Sigmoid colon (tissue), 7 donors: ENCODE data around the gene ZBTB7C. TPM values are rescaled to one million over a fixed set of nuclear protein-coding genes. Genes with fewer than 3 reads are reported as not detected.
A peak's percentile ranks its signal among the peaks of the same experiment; 100 is the strongest.

ENCODE experiments used
- DNase-seq: peaks from one replicate; pipeline ENCODE4 v3.0.0-alpha.2; 2019
- H3K27ac ChIP-seq, 4 donors: fragments of 200-600 bp; sonication (generic); one replicate each; pipeline ENCODE4 v1.5.1; 2016 to 2019; ENCODE audit warnings: mild to moderate bottlenecking in 1 of 4
- H3K27me3 ChIP-seq, 3 donors: fragments of 200-600 bp; sonication (generic); one replicate each; pipeline ENCODE4 v1.5.1; 2019; ENCODE audit warnings: mild to moderate bottlenecking in 1 of 3
- H3K36me3 ChIP-seq, 4 donors: fragments of 200-600 bp; sonication (generic); one replicate each; pipeline ENCODE4 v1.5.1; 2016 to 2019
- H3K4me1 ChIP-seq, 4 donors: fragments of 200-600 bp; sonication (generic); one replicate each; pipeline ENCODE4 v1.5.1; 2017 to 2019
- H3K4me3 ChIP-seq, 4 donors: fragments of 200-600 bp; sonication (generic); one replicate each; pipeline ENCODE4 v1.5.1; 2017 to 2019; ENCODE audit warnings: mild to moderate bottlenecking in 2 of 4, moderate library complexity in 1 of 4
- H3K9me3 ChIP-seq, 4 donors: fragments of 200-600 bp in 3 of 4; sonication (generic) in 3 of 4; one replicate each; pipeline versions ENCODE4 v1.5.1 to v1.6.1; 2013 to 2019
- CTCF ChIP-seq, 4 experiments: fragments of 450-650 bp in 3 of 4; fragments of 200-600 bp in 1 of 4; IDR thresholded peaks; one replicate each; pipeline ENCODE4 v1.5.1; 2016 to 2019; ENCODE audit warnings: antibody characterized with exemption in 4 of 4, mild to moderate bottlenecking in 3 of 4, moderate library complexity in 2 of 4
- EP300 ChIP-seq, 4 donors: sonication (generic); formaldehyde crosslinking; IDR thresholded peaks; one replicate each; pipeline ENCODE4 v1.6.1; 2017; ENCODE audit warnings: antibody characterized with exemption in 4 of 4
- POLR2A ChIP-seq, 2 donors: fragments of 450-650 bp; IDR thresholded peaks; one replicate each; pipeline ENCODE4 v1.6.1; 2016; ENCODE audit warnings: antibody characterized with exemption in 2 of 2, mild to moderate bottlenecking in 2 of 2, moderate library complexity in 2 of 2
- POLR2AphosphoS5 ChIP-seq, 4 donors: sonication (generic); formaldehyde crosslinking; IDR thresholded peaks; one replicate each; pipeline ENCODE4 v1.6.1; 2017; ENCODE audit warnings: antibody characterized with exemption in 4 of 4
- WGBS, 2 donors: extraction: QIAGEN DNeasy Blood & Tissue Kit; methylation state at CpG; one replicate each; pipeline ENCODE4 v1.1.7; 2013; 5-methylcytosine and 5-hydroxymethylcytosine counted together
- intact Hi-C: fragments of 100-400 bp; cut with DNase I; formaldehyde crosslinking; loops from one replicate; pipeline ENCODE4 v1.15.1; 2023
- polyA plus RNA-seq, 3 donors: library from polyadenylated mRNA; stranded (reverse); fragments of 200-250 nt; gene quantifications; one replicate each; pipeline ENCODE4 v1.2.3, GENCODE V29; 2013
- total RNA-seq, 4 donors: library from RNA; depleted of rRNA; stranded (reverse); fragments of >200 nt; gene quantifications; one replicate each; pipeline ENCODE4 v1.1.0, GENCODE V29; 2016
- donor health status: healthy with polysubstance abuse.
- donor health status: Bipolar disorder and iron deficiency.
- donor health status: healthy.

Gene ZBTB7C
- total and polyA plus RNA-seq, 7 donors, result 0.41 to 18.6 (median 1.7) TPM

DNA sequence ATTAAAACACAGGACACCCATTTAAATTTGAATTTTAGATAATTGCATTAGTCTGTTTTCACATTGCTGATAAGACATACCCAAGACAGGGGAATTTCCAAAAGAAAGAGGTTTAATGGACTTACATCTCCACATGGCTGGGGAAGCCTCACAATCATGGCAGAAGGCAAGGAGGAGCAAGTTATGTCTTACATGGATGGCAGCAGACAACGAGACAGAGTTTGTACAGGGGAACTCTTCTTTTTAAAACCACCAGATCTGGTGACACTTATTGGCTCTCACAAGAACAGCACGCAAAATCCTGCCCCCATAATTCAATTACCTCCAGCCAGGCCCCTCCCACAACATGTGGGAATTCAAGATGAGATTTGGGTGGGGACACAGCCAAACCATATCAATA lies 398.9 kb downstream of the ZBTB7C start:
- Histone ChIP-seq H3K27ac (no peak overlapping the region), H3K4me1 (peaks cover 0 to 15% (median 6%) of the 10 kb centered on the region in 4 donors), H3K9me3 (no peaks in the 10 kb centered on the region), H3K4me3 (no peak overlapping the region), H3K27me3 (no peaks in the 10 kb centered on the region), H3K36me3 (no peaks in the 10 kb centered on the region)
- TF ChIP-seq POLR2A (IDR thresholded peaks at IDR 0.05) (no peak), CTCF (IDR thresholded peaks at IDR 0.05) (no peak), POLR2AphosphoS5 (IDR thresholded peaks at IDR 0.05) (no peak), EP300 (IDR thresholded peaks at IDR 0.05) (no peak)
- intact Hi-C loops, result no loop called here
- WGBS, 2 donors, result 94 to 95% methylated on average over 2 of the region's 2 CpGs
- DNase-seq, result no peak

- intact Hi-C loops, result loop anchor here (10.0 kb wide), 1 partner anchor 406 kb away; no protein-coding TSS in a partner anchor
- no peak overlapping the region for H3K27ac ChIP-seq
- DNase-seq, result no peak
- no peaks in the 10 kb centered on the region for H3K27me3 ChIP-seq
- WGBS, 2 donors, result 83 to 96% methylated on average over 10 of the region's 10 CpGs
- no peaks in the 10 kb centered on the region for H3K36me3 ChIP-seq
- TF ChIP-seq POLR2A (IDR thresholded peaks at IDR 0.05), result no peak
- no peak for TF ChIP-seq EP300 (IDR thresholded peaks at IDR 0.05)
- TF ChIP-seq POLR2AphosphoS5 (IDR thresholded peaks at IDR 0.05), result no peak
- TF ChIP-seq CTCF (IDR thresholded peaks at IDR 0.05), result no peak
- no peaks in the 10 kb centered on the region for H3K9me3 ChIP-seq
- H3K4me1 ChIP-seq, result peaks cover 0 to 15% (median 6%) of the 10 kb centered on the region in 4 donors
- no peak overlapping the region for H3K4me3 ChIP-seq
These were observed 400.0 kb downstream of the ZBTB7C start for GRCh38 chr18:48009116-48009745.

- Histone ChIP-seq H3K9me3 (no peaks in the 10 kb centered on the region), H3K27ac (peak overlapping the region in 1 of 4 donors; percentile 49), H3K27me3 (no peaks in the 10 kb centered on the region), H3K4me1 (peaks cover 0 to 15% (median 6%) of the 10 kb centered on the region in 4 donors), H3K4me3 (peak overlapping the region; percentile 38 to 63 (median 48)), H3K36me3 (no peaks in the 10 kb centered on the region)
- 5 to 6% methylated on average over 68 of the region's 68 CpGs for WGBS, 2 donors
- intact Hi-C loops, result loop anchor here (10.0 kb wide), 1 partner anchor 407 kb away; no protein-coding TSS in a partner anchor
- TF ChIP-seq CTCF (IDR thresholded peaks at IDR 0.05) (peak in 2 of 4 experiments; percentile 10 to 71), EP300 (IDR thresholded peaks at IDR 0.05) (no peak)
- peak; percentile 73 for DNase-seq
These were observed 401.1 kb downstream of the ZBTB7C start for GRCh38 chr18:48007955-48008701.

DNA sequence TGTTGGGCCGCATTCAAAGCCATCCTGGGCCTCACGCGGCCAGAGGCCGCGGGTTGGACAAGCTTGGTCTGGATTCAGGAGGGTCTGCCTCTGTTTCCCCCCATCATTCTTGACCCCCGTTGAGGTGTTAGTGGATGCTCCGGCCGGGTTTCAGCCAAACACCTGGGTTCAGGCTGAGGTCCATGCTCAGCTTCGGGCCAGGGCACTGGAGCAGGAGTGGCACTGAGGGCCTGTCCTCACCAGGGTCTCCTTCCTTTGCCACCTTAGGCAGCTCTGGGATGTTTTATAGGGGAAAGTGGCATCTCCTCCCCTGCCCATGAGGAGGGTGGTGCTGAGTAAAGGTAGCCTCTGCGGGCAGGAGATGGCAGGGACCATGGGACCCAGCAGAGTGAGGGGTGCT lies 401.8 kb downstream of the ZBTB7C start:
- 95 to 97% methylated on average over 10 of the region's 10 CpGs for WGBS, 2 donors
- Histone ChIP-seq H3K4me3 (peak overlapping the region in 2 of 4 donors; percentile 58 to 63), H3K36me3 (no peaks in the 10 kb centered on the region), H3K4me1 (peaks cover 0 to 15% (median 6%) of the 10 kb centered on the region in 4 donors), H3K27ac (no peak overlapping the region), H3K27me3 (no peaks in the 10 kb centered on the region), H3K9me3 (no peaks in the 10 kb centered on the region)
- no peak for DNase-seq
- TF ChIP-seq EP300 (IDR thresholded peaks at IDR 0.05) (no peak), POLR2A (IDR thresholded peaks at IDR 0.05) (no peak), POLR2AphosphoS5 (IDR thresholded peaks at IDR 0.05) (no peak), CTCF (IDR thresholded peaks at IDR 0.05) (no peak)
- intact Hi-C loops, result loop anchor here (10.0 kb wide), 1 partner anchor 407 kb away; no protein-coding TSS in a partner anchor
